Jurkat, Clone E6-1 (cell line): ENCODE results near the gene CIROP.
"Not testable (repeated sequence)": the region's sequence is repeated elsewhere in the genome, so short reads cannot be mapped to it uniquely, and the experiment has no call there.

ENCODE experiments used
- DNase-seq: peaks from one replicate; pipeline ENCODE4 v3.0.0-alpha.2; 2011; ENCODE audit warnings: low read depth, low spot score
- H3K4me3 ChIP-seq: 2 replicates; pipeline ENCODE4 v1.5.1; 2011; ENCODE audit warnings: mild to moderate bottlenecking, low read length, control low read depth, moderate library complexity

The CIROP gene

DNA sequence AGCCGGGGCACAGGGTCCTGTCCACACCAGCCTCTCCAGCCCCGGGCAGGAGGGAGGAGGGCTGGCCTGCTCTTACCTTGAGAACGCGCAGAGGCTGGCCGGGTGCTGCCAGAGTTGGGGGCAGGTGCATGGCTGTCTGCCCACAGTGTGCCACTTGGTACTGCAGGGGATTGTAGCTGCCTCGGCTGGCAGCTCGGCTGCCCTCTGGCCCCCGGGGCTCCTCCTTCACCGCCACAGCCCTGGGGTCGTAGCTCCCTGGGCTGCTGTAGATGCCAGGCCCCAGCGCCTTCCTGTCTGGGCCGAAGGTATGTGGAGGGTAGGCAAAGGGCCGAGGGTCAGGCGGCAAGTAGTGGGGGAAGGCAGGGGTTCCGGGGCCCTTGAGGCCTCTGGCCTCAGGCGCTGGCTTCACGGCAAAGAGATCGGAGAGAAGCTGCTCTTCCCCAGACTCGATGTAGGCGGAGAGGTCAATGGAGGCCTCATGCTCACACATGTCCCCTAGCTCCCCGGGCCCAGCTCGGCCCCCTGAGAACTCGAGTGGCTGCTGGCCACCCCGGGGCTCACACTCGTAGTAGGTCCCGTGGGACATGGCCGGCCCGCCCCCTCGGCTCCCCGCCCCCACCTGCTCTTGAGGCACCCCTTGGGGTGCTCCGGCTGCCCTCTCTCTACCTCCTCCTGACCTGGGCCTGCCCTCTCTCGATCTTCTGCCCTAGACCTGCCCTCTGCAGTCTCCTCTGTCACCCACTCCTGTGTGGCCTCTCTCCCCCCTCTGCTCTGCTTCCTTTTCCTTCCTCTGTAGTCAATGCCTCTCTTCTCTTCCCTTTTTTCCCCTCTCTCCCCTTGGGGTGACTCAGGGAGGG, 13.9 kb upstream of the CIROP start, which contains the start of gene CEBPE:
Gene CEBPE, minus strand, starts transcription at position 750 of the 857 bp plus-strand sequence. Its CDS starts 164 bp downstream, at position 586.
- peak within 1 kb of the TSS; percentile 51 for H3K4me3 ChIP-seq
- DNase-seq, result no peak

- H3K4me3 ChIP-seq, result peak overlapping the region; percentile 31; the same call in 1 of the 2 replicates
- DNase-seq, result no peak
Observed at GRCh38 chr14:23117371-23118020, 12.7 kb upstream of the CIROP start.

GRCh38 chr14:23115918-23116317, 11.1 kb upstream of the CIROP start:
- no peak overlapping the region for H3K4me3 ChIP-seq

GRCh38 chr14:23115039-23115731, 10.4 kb upstream of the CIROP start:
- H3K4me3 ChIP-seq, result no peak overlapping the region
- DNase-seq, result no peak

More at GRCh38 chr14:23115918-23116317, 11.1 kb upstream of the CIROP start:
- DNase-seq, result no peak

DNA sequence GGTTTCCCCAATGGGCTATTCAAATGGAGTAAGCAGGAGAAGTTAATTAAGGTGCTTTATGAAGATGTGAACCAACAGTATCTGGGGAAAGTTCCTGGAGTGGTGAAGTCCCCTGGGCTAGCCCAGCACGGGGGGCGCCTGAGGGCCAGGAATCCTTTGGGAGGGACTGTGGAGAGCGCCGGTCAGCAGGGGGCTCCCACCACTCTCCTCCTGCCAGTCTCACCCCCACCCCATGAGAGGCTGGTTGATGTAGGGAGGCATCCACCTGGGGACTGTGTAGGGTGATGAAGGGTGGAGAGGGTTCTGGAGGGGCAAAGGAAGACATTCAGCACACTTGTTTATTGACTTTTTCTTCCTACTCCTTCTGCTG, 9.9 kb upstream of the CIROP start:
- no peak overlapping the region for H3K4me3 ChIP-seq
- no peak for DNase-seq

DNA sequence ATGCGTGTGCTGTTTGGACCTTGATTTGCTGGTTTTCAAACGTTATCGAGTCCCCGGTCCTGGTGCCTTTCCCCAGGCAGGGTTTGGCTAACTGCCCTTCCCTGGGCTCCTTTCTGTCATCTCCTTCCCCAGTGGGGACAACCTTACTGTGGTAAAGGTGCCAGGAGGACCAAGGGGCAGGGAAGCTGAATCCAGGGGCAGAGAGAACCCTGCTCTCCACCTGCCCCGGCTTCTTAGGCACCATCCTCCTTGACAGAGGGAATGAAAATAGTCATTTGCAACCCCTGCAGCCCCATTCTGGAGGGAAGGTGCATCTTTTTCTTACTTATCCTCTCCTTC, 9.3 kb upstream of the CIROP start:
- DNase-seq, result no peak
- H3K4me3 ChIP-seq, result no peak overlapping the region

GRCh38 chr14:23113431-23114119, 8.8 kb upstream of the CIROP start:
- DNase-seq, result no peak
- H3K4me3 ChIP-seq, result peak overlapping the region; percentile 40

GRCh38 chr14:23112359-23113178, 7.8 kb upstream of the CIROP start:
- peak overlapping the region; percentile 40 for H3K4me3 ChIP-seq
- peak; percentile 95 for DNase-seq

DNA sequence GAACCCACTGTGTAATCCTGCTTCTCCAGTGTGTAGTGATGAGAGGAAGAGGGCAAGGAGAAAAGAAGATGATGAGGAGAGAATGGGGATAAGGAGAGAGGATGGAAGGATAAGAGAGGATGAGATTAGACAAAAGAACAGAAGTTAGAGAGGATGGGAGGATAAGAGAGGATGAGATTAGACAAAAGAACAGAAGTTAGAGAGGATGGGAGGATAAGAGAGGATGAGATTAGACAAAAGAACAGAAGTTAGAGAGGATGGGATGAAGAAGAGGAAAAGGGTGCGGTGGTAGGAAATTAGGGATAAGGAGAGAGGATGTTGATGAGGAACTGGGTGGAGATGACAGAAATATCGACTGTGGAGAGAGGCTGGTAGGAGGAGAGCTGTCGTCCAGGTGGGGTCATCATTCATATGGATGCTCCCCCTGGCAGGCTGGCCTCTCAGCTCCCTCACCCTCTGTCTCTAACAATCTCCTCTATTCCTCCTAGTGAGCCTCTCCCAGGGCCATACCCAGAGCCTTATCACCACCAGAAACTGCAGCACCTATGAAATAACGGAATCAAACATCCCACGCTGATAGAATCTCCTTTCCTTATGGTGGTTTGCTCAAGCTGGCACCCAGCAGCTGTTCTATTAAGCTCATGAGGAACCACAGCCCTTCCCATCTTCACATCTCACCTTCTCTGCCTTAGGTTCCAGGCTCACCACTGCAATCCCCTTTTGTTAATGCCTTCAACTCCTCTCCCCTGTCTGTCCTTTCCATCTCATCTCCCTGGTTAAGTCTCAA, 6.0 kb upstream of the CIROP start:
- peak; percentile 86 for DNase-seq
- H3K4me3 ChIP-seq, result peak overlapping the region; percentile 8

DNA sequence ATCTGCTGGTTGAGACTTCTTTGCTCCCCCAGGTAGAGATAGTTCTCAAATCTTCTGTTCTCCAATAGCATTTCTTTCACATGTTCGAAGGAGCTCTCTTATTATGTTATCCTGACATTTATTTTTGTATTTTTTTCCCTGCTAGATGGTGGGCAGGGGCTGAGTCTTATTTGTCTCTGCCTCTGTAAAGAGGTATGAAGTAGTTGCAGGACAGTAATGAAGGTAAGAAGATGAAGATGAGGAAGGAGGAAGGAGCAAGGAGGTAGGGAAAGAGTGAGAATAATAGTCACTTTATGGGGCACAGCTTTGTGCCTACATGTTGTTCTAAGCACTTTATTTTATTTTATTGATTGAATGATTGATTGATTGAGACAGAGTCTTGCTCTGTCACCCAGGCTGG, 5.0 kb upstream of the CIROP start:
- H3K4me3 ChIP-seq, result no peak overlapping the region
- DNase-seq, result no peak

GRCh38 chr14:23108169-23108568, 3.4 kb upstream of the CIROP start:
- DNase-seq, H3K4me3 ChIP-seq: not testable (repeated sequence)

- DNase-seq, H3K4me3 ChIP-seq: not testable (repeated sequence)
Observed at GRCh38 chr14:23107620-23108019, 2.8 kb upstream of the CIROP start.

GRCh38 chr14:23106747-23107045, 1.9 kb upstream of the CIROP start:
- no peak overlapping the region for H3K4me3 ChIP-seq
- DNase-seq, result no peak

DNA sequence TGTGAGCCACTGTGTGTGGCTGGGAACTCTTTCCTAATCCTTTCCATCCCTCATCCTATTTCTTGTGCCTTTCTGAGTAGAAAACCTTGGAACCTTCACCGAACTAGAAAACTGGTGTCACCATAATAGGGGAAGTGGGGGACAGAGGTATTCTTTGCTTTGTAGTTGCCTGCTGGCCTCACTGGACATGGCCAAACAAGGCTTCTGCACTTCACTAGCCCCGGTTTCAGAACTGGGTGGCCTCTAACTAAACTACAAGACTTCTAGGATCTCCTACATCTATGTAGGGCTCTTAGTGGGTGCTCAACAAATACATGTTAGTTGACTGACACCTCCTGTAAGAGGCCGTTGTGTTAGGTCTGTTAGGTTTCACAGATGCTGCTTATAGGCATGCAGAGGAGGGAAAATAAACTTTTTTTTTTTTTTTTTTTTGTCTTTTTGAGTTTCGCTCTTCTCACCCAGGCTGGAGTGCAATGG, 597 bp upstream of the CIROP start:
- no peak overlapping the region for H3K4me3 ChIP-seq
- DNase-seq, result no peak

DNA sequence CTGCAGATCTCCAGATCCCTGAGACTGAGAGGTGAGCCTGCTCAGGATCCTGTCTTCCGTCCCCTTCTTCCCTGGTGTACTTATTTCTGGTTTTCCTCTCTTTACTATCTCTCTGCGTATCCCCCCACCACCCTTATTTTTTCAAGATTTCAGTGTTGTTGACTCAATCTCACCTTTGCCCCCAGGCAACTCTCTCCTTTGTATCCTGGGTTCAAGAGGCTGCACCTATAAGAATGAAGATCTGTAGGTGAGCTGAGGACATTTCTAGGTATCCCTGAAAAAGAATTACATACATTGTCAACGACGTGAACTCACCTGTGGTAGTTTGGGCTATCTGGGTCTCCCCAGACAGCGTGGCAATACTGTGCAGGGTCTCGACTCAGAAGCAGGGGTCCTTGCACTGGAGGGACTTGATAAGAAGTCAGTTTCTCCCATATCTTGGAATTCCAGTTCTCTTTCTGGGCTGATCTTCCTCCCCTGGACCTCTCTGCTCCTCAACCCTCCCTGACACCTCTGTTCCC, 659 bp downstream of the CIROP start:
- H3K4me3 ChIP-seq, result no peak overlapping the region
- no peak for DNase-seq

DNA sequence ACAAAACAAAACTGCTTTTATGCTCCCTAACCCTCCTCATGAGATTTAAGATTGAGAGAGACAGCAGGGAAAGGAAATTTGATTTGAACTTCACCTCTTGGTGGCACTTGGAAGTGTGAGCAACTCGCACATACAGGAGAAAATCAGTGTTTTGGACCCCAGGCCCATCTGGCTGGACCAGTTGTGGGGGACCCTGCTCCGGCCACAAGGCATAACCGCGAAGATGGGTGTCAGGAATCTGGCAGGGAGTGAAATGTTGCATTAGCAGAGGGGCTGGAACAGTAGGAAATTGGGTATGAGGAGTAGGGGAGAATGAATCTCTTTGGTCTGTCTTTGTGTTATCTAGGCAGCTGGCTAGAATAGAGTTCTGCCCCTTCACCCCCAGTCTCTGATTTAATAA, 1.2 kb downstream of the CIROP start:
- H3K4me3 ChIP-seq, result no peak overlapping the region
- no peak for DNase-seq

DNA sequence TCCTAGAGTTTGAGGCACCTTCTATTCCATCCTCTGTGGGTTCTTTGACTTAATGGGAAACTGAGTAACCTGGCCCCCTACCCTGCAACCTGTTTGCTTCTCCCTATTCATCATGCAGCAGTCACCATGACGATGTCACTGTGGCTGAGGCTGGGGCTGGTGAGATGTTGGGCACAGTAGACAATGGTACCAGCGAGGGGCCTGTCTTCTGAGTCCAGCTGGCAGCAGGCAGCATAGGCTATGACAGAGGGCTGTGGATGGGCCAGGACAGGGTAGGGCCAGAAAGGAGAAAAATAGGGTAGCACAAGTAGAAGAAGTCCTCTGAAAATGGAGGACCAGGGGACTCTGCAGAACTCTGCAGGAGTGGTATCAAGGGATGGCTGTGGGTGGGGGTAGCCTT, 2.0 kb downstream of the CIROP start:
- H3K4me3 ChIP-seq, result no peak overlapping the region
- DNase-seq, result no peak
